Fibroblast of skin of back (primary cell): ENCODE results near the gene FRYL.

Source experiments
- DNase-seq: peaks from one replicate; pipeline ENCODE4 v3.0.0-alpha.2; 2013

FRYL gene

GRCh38 chr4:48543796-48544195 is 236.3 kb downstream of the FRYL start:
- DNase-seq: no peak

- no peak for DNase-seq
Measured at GRCh38 chr4:48542888-48543287, 237.2 kb downstream of the FRYL start.

- DNase-seq: no peak
Measured at GRCh38 chr4:48539597-48539996, 240.5 kb downstream of the FRYL start.

GRCh38 chr4:48538358-48538757 is 241.7 kb downstream of the FRYL start:
- DNase-seq: no peak

- no peak for DNase-seq
Measured at GRCh38 chr4:48526406-48526805, 253.7 kb downstream of the FRYL start.

GRCh38 chr4:48518143-48518542 is 261.9 kb downstream of the FRYL start:
- no peak for DNase-seq

GRCh38 chr4:48509543-48509942 is 270.5 kb downstream of the FRYL start:
- no peak for DNase-seq

GRCh38 chr4:48506716-48507115 is 273.4 kb downstream of the FRYL start:
- no peak for DNase-seq

- no peak for DNase-seq
Measured at GRCh38 chr4:48504352-48504751, 275.7 kb downstream of the FRYL start.

- no peak for DNase-seq
Measured at GRCh38 chr4:48504026-48504330, 276.1 kb downstream of the FRYL start.

GRCh38 chr4:48503233-48504025 is 276.6 kb downstream of the FRYL start:
- no peak for DNase-seq

GRCh38 chr4:48499551-48500066 is 280.5 kb downstream of the FRYL start:
- DNase-seq: no peak

- DNase-seq: no peak
Measured at GRCh38 chr4:48498895-48499294, 281.2 kb downstream of the FRYL start.

GRCh38 chr4:48495941-48496340 is 284.1 kb downstream of the FRYL start:
- DNase-seq: no peak

- no peak for DNase-seq
Measured at GRCh38 chr4:48493452-48494100, 286.5 kb downstream of the FRYL start.

- DNase-seq: no peak
Measured at GRCh38 chr4:48491514-48492176, 288.4 kb downstream of the FRYL start.

GRCh38 chr4:48490680-48491513 is 289.2 kb downstream of the FRYL start:
- DNase-seq: no peak

- DNase-seq: no peak
Measured at GRCh38 chr4:48490012-48490679, 289.9 kb downstream of the FRYL start, which contains the start of gene ZAR1. TSS of gene ZAR1 (plus strand) at chr4:48490252. CDS start at chr4:48490292, 40 bp downstream.

GRCh38 chr4:48489683-48490011 is 290.4 kb downstream of the FRYL start:
- no peak for DNase-seq

GRCh38 chr4:48484494-48485168 is 295.4 kb downstream of the FRYL start:
- no peak for DNase-seq

GRCh38 chr4:48483777-48484493 is 296.1 kb downstream of the FRYL start:
- no peak for DNase-seq
